K562 (cell line): Measurements from ENCODE around the gene NDRG3. TPM values are rescaled to one million over a fixed set of nuclear protein-coding genes. Genes with fewer than 3 reads are reported as not detected.
A peak's percentile ranks its signal among the peaks of the same experiment; 100 is the strongest.

ENCODE experiments used
- ATAC-seq: fragments of 200-7000 bp; cut with Tn5 transposase; 3 replicates; pipeline ENCODE4 v1.9.1; 2020; ENCODE audit warnings: moderate library complexity
- BruUV-seq: library from RNA; stranded (reverse); fragments of 400-500 nt; replicated peaks from 2 replicates; lab custom pipeline; 2021; lab: Mats Ljungman, UMichigan
- CTCF ChIA-PET: fragments of 300-600 bp; formaldehyde crosslinking; extraction: SDS; loops from one replicate; lab custom pipeline; 2021; ENCODE audit warnings: low intra/inter-chr PET ratio; lab: Yijun Ruan, JAX
- POLR2A ChIA-PET: fragments of 300-600, 350-650 bp; sonication (Branson Sonifier 250); formaldehyde crosslinking; extraction: SDS; loops from one replicate; lab custom pipeline; 2021; ENCODE audit warnings: antibody characterized with exemption, inconsistent platforms; lab: Yijun Ruan, JAX
- DNase-seq, 4 experiments: peaks; one replicate each; pipeline versions ENCODE4 v3.0.0 to v3.0.0-alpha.2; 2011 to 2018; ENCODE audit warnings: low spot score in 3 of 4, mixed read lengths in 3 of 4; ENCODE audit errors: extremely low read depth in 1 of 4
- FAIRE-seq: peaks from 2 replicates; lab custom pipeline; 2011; peaks lifted over from hg19 to GRCh38; lab: Jason Lieb, UNC
- H2AFZ ChIP-seq: 2 replicates; pipeline ENCODE4 v1.6.0; 2011; ENCODE audit warnings: low read depth, low read length, control low read depth, inconsistent platforms
- H3K27ac ChIP-seq: fragments of 200-600 bp; 3 replicates; pipeline ENCODE4 v1.8.0; 2011; ENCODE audit warnings: low read depth, mild to moderate bottlenecking, control low read depth, inconsistent platforms, low read length, moderate library complexity, mixed read lengths; ENCODE audit errors: extremely low read depth
- H3K27me3 ChIP-seq, 2 experiments: fragments of 300-600 bp in 1 of 2; 2 replicates in 1 of 2; 3 replicates in 1 of 2; pipeline versions ENCODE4 v1.6.0 to v1.8.0; 2011; ENCODE audit warnings: inconsistent platforms in 2 of 2, low read length in 2 of 2, mild to moderate bottlenecking in 1 of 2, mixed read lengths in 1 of 2, moderate library complexity in 1 of 2; ENCODE audit not compliant: control insufficient read depth in 2 of 2, insufficient read depth in 2 of 2
- H3K36me3 ChIP-seq: fragments of 300-600 bp; 3 replicates; pipeline ENCODE4 v1.8.0; 2011; ENCODE audit warnings: mild to moderate bottlenecking, low read length, inconsistent platforms; ENCODE audit not compliant: control insufficient read depth, insufficient read depth
- H3K4me1 ChIP-seq, 2 experiments: fragments of 200-600 bp in 1 of 2; replicated peaks in 1 of 2; 2 replicates in 1 of 2; 3 replicates in 1 of 2; pipeline versions ENCODE4 v1.5.1 to v1.8.0; 2011; ENCODE audit warnings: inconsistent platforms in 2 of 2, low read length in 2 of 2, mild to moderate bottlenecking in 1 of 2, mixed read lengths in 1 of 2, moderate library complexity in 1 of 2; ENCODE audit not compliant: control insufficient read depth in 2 of 2, insufficient read depth in 2 of 2
- H3K4me2 ChIP-seq: 2 replicates; pipeline ENCODE4 v1.6.1; 2011; ENCODE audit warnings: low read length, control low read depth, inconsistent platforms, mixed read lengths; ENCODE audit not compliant: insufficient read depth
- H3K4me3 ChIP-seq: fragments of 200-600 bp; sonication (generic), shearing (Covaris generic); 2 replicates; pipeline ENCODE4 v1.5.1; 2016; ENCODE audit warnings: control low read depth, inconsistent platforms
- H3K79me2 ChIP-seq: fragments of 200-600 bp; 3 replicates; pipeline ENCODE4 v1.8.0; 2011; ENCODE audit warnings: low read length, inconsistent platforms; ENCODE audit not compliant: control insufficient read depth, insufficient read depth
- H3K9ac ChIP-seq, 2 experiments: 2 replicates each; pipeline versions ENCODE4 v1.6.0 to v1.6.1; 2011; ENCODE audit warnings: low read depth in 2 of 2, low read length in 2 of 2, control low read depth in 1 of 2, inconsistent platforms in 1 of 2, mild to moderate bottlenecking in 1 of 2, mixed read lengths in 1 of 2; ENCODE audit not compliant: insufficient read depth in 1 of 2
- H3K9me1 ChIP-seq: one replicate; pipeline ENCODE4 v1.6.0; 2011; ENCODE audit warnings: inconsistent platforms, mild to moderate bottlenecking, low read length, moderate library complexity; ENCODE audit not compliant: control insufficient read depth, insufficient read depth
- H3K9me3 ChIP-seq: replicated peaks from 2 replicates; pipeline ENCODE4 v1.5.1; 2011; ENCODE audit warnings: low read depth, low read length, inconsistent platforms; ENCODE audit not compliant: control insufficient read depth, insufficient read depth
- H4K20me1 ChIP-seq: replicated peaks from 2 replicates; pipeline ENCODE4 v1.6.1; 2011; ENCODE audit warnings: low read length, inconsistent platforms, mixed read lengths; ENCODE audit not compliant: control insufficient read depth, insufficient read depth
- ASH1L ChIP-seq: fragments of 450-650 bp; IDR thresholded peaks from 2 replicates; pipeline ENCODE4 v1.6.1; 2018; ENCODE audit warnings: borderline replicate concordance, mild to moderate bottlenecking, low read depth; ENCODE audit not compliant: partially characterized antibody
- BRF1 ChIP-seq: IDR thresholded peaks from 3 replicates; pipeline ENCODE4 v1.6.1; 2011; ENCODE audit warnings: borderline replicate concordance, mild to moderate bottlenecking; ENCODE audit not compliant: insufficient read length; ENCODE audit errors: extremely low read depth
- KLF16 ChIP-seq: IDR thresholded peaks from 2 replicates; pipeline ENCODE4 v1.6.1; 2016; ENCODE audit warnings: antibody characterized with exemption
- WGBS: fragments of 100-300 bp; shearing (Covaris generic); methylation state at CpG from one replicate; pipeline ENCODE4 v1.1.6; 2016; ENCODE audit warnings: low coverage, mixed read lengths; ENCODE audit not compliant: insufficient coverage; ENCODE audit errors: missing lambda C conversion rate; 5-methylcytosine and 5-hydroxymethylcytosine counted together
- in situ Hi-C: fragments of 300-500 bp; cut with MboI; formaldehyde crosslinking; loops from 4 replicates; pipeline ENCODE4 v1.15.0; 2018; ENCODE audit warnings: inconsistent platforms, mixed read lengths
- intact Hi-C: fragments of 100-400 bp; cut with micrococcal nuclease; formaldehyde crosslinking; loops from 2 replicates; pipeline ENCODE4 v1.14.2; 2022
- polyA plus RNA-seq, 8 experiments: library from polyadenylated mRNA; depleted of rRNA in 4 of 8; stranded (reverse) in 5 of 8; unstranded in 3 of 8; fragments of >200 nt; fragmentation: Nextera tagmentation in 2 of 8; fragmentation: Illumina TruSeq in 1 of 8; extraction: Ambion mirVana in 2 of 8; extraction: Trizol in 1 of 8; gene quantifications; 2 replicates each; pipeline versions ENCODE4 v1.2.1 to v1.2.3, GENCODE V29; 2011 to 2014; ENCODE audit warnings: inconsistent platforms in 1 of 8, missing spikeins in 1 of 8
- total RNA-seq, 7 experiments: library from RNA; depleted of rRNA in 6 of 7; stranded (reverse); fragments of >200 nt in 6 of 7; fragmentation: Illumina TruSeq in 2 of 7; extraction: Trizol in 2 of 7; gene quantifications; 2 replicates each; pipeline versions ENCODE4 v1.2.1 to v1.2.3, GENCODE V29; 2011 to 2021; ENCODE audit warnings: low replicate concordance in 1 of 7
- TF ChIP-seq, protein P1 (sequence below), 2 experiments: fragments of 250-450 bp in 1 of 2; fragments of 450-650 bp in 1 of 2; sonication (Bioruptor Pico) in 1 of 2; IDR thresholded peaks; 2 replicates each; pipeline versions ENCODE4 v1.6.1 to v1.8.0; 2016 to 2021; ENCODE audit warnings: mild to moderate bottlenecking in 2 of 2, moderate library complexity in 2 of 2, missing compliant biosample characterization in 1 of 2, missing genetic modification characterization in 1 of 2
- TF ChIP-seq, protein P2 (sequence below): fragments of 250-450 bp; sonication (Bioruptor Pico); IDR thresholded peaks from 2 replicates; pipeline ENCODE4 v1.8.0; 2021; ENCODE audit warnings: borderline replicate concordance, mild to moderate bottlenecking, moderate library complexity; ENCODE audit not compliant: poor library complexity, severe bottlenecking
- TF ChIP-seq, protein P3 (sequence below): fragments of 200-800 bp; sonication (Bioruptor generic); IDR thresholded peaks from 2 replicates; pipeline ENCODE4 v1.6.1; 2016; ENCODE audit warnings: missing genetic modification characterization, missing compliant biosample characterization

NDRG3 gene
- total and polyA plus RNA-seq, 9 of the 15 experiments (the other 6 are each of a cell fraction or from before 2014, with no cell fraction given): 14.6 to 39.4 (median 24.4) TPM

DNA sequence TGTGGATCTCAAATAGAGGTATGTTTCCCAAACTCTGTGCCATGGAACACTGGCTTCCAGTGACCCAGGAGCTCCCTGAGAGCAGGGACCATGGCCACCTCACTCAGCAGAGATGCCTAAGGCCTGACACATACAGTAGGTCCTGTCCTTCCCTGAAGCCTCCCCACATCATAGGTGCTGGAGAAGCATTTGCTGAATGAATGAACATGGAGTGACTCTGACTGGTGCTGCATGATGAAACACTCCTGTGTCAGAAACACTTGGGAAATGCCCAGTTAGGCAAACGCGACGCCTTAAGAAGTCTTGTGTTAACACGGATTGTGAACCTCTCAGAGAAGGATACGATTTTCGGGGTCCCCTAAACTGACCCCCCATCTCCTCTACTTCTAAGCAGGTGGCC lies 114.2 kb downstream of the NDRG3 start:
- FAIRE-seq (no peak), ATAC-seq (no peak), DNase-seq (no peak)
- no peaks in the 10 kb centered on the region for H3K9me3 ChIP-seq
- WGBS: 33% methylated on average over 6 of the region's 6 CpGs
- intact Hi-C loops (no loop called here), in situ Hi-C loops (no loop called here)
- H3K4me3 ChIP-seq: no peak overlapping the region
- ChIA-PET CTCF (no interaction called here), POLR2A (interaction anchor here (1.3 kb wide), 1 partner anchor 8 kb away, joined by 4 read pairs; no protein-coding TSS in a partner anchor)
- no peaks in the 10 kb centered on the region for H3K36me3 ChIP-seq
- TF ChIP-seq BRF1 (no peak), ASH1L (no peak), KLF16 (no peak)
- TF ChIP-seq, protein P1, sequence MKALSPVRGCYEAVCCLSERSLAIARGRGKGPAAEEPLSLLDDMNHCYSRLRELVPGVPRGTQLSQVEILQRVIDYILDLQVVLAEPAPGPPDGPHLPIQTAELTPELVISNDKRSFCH (CRISPR knock-in tag; IDR thresholded peaks at IDR 0.05): no peak
- TF ChIP-seq, protein P1 (tag; IDR thresholded peaks at IDR 0.05): no peak
- TF ChIP-seq, protein P2, sequence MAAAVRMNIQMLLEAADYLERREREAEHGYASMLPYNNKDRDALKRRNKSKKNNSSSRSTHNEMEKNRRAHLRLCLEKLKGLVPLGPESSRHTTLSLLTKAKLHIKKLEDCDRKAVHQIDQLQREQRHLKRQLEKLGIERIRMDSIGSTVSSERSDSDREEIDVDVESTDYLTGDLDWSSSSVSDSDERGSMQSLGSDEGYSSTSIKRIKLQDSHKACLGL: no peak
- TF ChIP-seq, protein P3, sequence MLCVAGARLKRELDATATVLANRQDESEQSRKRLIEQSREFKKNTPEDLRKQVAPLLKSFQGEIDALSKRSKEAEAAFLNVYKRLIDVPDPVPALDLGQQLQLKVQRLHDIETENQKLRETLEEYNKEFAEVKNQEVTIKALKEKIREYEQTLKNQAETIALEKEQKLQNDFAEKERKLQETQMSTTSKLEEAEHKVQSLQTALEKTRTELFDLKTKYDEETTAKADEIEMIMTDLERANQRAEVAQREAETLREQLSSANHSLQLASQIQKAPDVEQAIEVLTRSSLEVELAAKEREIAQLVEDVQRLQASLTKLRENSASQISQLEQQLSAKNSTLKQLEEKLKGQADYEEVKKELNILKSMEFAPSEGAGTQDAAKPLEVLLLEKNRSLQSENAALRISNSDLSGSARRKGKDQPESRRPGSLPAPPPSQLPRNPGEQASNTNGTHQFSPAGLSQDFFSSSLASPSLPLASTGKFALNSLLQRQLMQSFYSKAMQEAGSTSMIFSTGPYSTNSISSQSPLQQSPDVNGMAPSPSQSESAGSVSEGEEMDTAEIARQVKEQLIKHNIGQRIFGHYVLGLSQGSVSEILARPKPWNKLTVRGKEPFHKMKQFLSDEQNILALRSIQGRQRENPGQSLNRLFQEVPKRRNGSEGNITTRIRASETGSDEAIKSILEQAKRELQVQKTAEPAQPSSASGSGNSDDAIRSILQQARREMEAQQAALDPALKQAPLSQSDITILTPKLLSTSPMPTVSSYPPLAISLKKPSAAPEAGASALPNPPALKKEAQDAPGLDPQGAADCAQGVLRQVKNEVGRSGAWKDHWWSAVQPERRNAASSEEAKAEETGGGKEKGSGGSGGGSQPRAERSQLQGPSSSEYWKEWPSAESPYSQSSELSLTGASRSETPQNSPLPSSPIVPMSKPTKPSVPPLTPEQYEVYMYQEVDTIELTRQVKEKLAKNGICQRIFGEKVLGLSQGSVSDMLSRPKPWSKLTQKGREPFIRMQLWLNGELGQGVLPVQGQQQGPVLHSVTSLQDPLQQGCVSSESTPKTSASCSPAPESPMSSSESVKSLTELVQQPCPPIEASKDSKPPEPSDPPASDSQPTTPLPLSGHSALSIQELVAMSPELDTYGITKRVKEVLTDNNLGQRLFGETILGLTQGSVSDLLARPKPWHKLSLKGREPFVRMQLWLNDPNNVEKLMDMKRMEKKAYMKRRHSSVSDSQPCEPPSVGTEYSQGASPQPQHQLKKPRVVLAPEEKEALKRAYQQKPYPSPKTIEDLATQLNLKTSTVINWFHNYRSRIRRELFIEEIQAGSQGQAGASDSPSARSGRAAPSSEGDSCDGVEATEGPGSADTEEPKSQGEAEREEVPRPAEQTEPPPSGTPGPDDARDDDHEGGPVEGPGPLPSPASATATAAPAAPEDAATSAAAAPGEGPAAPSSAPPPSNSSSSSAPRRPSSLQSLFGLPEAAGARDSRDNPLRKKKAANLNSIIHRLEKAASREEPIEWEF: no peak
- H4K20me1 ChIP-seq: no peaks in the 10 kb centered on the region
- no peaks in the 10 kb centered on the region; a peak in 1 of 5 replicates for H3K27me3 ChIP-seq
- H3K27ac ChIP-seq: no peak overlapping the region
- peaks cover 0 to 3% of the 10 kb centered on the region in 2 experiments; a peak in 1 of 5 replicates for H3K4me1 ChIP-seq
- BruUV-seq: no TSS peak
- no peak overlapping the region for H3K4me2 ChIP-seq
- no peaks in the 10 kb centered on the region for H3K9me1 ChIP-seq
- H3K79me2 ChIP-seq: no peaks in the 10 kb centered on the region
- peak overlapping the region in 1 of 2 experiments; percentile 20; a peak in 1 of 4 replicates for H3K9ac ChIP-seq
- H2AFZ ChIP-seq: no peak overlapping the region
